Measurements from ENCODE around the gene PARD3B. TPM values are rescaled to one million over a fixed set of nuclear protein-coding genes. Genes with fewer than 3 reads are reported as not detected.

The PARD3B gene
- total and polyA plus RNA-seq, 2 of the 8 experiments (the other 6 are each of a cell fraction or from before 2014, with no cell fraction given) = 1.2 to 5.7 TPM

- TF ChIP-seq RAD21 (IDR thresholded peaks at IDR 0.05 in 1 of 2, conservative IDR thresholded peaks at IDR 0.05 in 1 of 2; ENCODE audit: low read depth in 2 of 2, low read length in 2 of 2) = no peak
- no peak for TF ChIP-seq SP4 (IDR thresholded peaks at IDR 0.05; ENCODE audit: low read length)
- TF ChIP-seq HDAC2 (IDR thresholded peaks at IDR 0.05; ENCODE audit: borderline replicate concordance in 1 of 2, low read depth in 2 of 2, low read length in 2 of 2) = no peak
- TF ChIP-seq CTBP2 (IDR thresholded peaks at IDR 0.05; ENCODE audit: borderline replicate concordance, insufficient read depth, insufficient read length, low read length) = no peak
- TF ChIP-seq CHD2 (IDR thresholded peaks at IDR 0.05; ENCODE audit: low read length) = no peak
- TF ChIP-seq TBP (IDR thresholded peaks at IDR 0.05; ENCODE audit: low read depth, low read length) = no peak
These were observed 58.8 kb downstream of the PARD3B start (continued) for GRCh38 chr2:204604061-204604460.

Measured in H1 (cell line).